ENCODE measurements around the gene TSC2. TPM values are rescaled to one million over a fixed set of nuclear protein-coding genes. Genes with fewer than 3 reads are reported as not detected.
A peak's percentile ranks its signal among the peaks of the same experiment; 100 is the strongest.

Gene TSC2
- total RNA-seq: 178 TPM

GRCh38 chr16:2047330-2048115 is at the start of gene TSC2, which contains the start of gene NTHL1:
Gene TSC2, plus strand, starts transcription at chr16:2047985. Its CDS starts 631 bp downstream, at chr16:2048616.
Gene NTHL1, minus strand, starts transcription at chr16:2047834. Its CDS starts 11 bp downstream, at chr16:2047823.
- peak; percentile 97 for DNase-seq (ENCODE audit: low spot score)

GRCh38 chr16:1998360-1998835 is 49.4 kb upstream of the TSC2 start:
- DNase-seq (ENCODE audit: low spot score): no peak

- no peak for DNase-seq (ENCODE audit: low spot score)
Observed at GRCh38 chr16:1998852-1999801, 48.7 kb upstream of the TSC2 start.

GRCh38 chr16:1999866-2000514 is 47.8 kb upstream of the TSC2 start:
- DNase-seq (ENCODE audit: low spot score): no peak

- DNase-seq (ENCODE audit: low spot score): no peak
Observed at GRCh38 chr16:2001035-2001434, 46.8 kb upstream of the TSC2 start.

- no peak for DNase-seq (ENCODE audit: low spot score)
Observed at GRCh38 chr16:2001456-2002355, 46.1 kb upstream of the TSC2 start.

- DNase-seq (ENCODE audit: low spot score): no peak
Observed at GRCh38 chr16:2002406-2003230, 45.2 kb upstream of the TSC2 start.

GRCh38 chr16:2003231-2003826 is 44.5 kb upstream of the TSC2 start:
- no peak for DNase-seq (ENCODE audit: low spot score)

- peak; percentile 84 for DNase-seq (ENCODE audit: low spot score)
Observed at GRCh38 chr16:2003827-2004641, 43.8 kb upstream of the TSC2 start.

- no peak for DNase-seq (ENCODE audit: low spot score)
Observed at GRCh38 chr16:2004795-2005517, 42.8 kb upstream of the TSC2 start.

GRCh38 chr16:2005646-2006045 is 42.1 kb upstream of the TSC2 start:
- no peak for DNase-seq (ENCODE audit: low spot score)

- no peak for DNase-seq (ENCODE audit: low spot score)
Observed at GRCh38 chr16:2006317-2006716, 41.5 kb upstream of the TSC2 start.

- DNase-seq (ENCODE audit: low spot score): no peak
Observed at GRCh38 chr16:2007081-2007836, 40.5 kb upstream of the TSC2 start.

- DNase-seq (ENCODE audit: low spot score): no peak
Observed at GRCh38 chr16:2008009-2008526, 39.7 kb upstream of the TSC2 start.

- no peak for DNase-seq (ENCODE audit: low spot score)
Observed at GRCh38 chr16:2008631-2009163, 39.1 kb upstream of the TSC2 start.

- DNase-seq (ENCODE audit: low spot score): no peak
Observed at GRCh38 chr16:2009164-2009711, 38.5 kb upstream of the TSC2 start.
